Dedifferentiated amniotic fluid mesenchymal stem cell (primary cell): Measurements from ENCODE around the gene NPTX1.

Source experiments
- DNase-seq: peaks from one replicate; pipeline ENCODE4 v3.0.0-alpha.2; 2016; ENCODE audit errors: extremely low spot score

The NPTX1 gene

DNA sequence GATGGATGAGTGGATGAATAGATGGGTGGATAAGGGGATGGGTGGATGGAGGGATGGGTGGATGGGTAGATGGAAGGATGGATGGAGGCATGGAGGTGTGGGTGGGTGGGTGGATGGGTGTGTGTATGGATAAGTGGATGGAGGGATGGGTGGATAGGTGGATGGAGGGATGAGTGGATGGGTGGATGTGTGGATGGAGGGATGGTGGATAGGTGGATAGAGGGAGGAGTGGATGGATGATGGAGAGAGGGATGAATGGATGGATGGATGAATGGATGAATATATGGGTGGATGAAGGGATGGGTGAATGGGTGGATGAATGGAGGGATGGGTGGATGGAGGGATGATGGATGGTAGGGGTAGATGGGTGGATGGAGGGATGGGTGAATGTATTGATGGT is 27.5 kb upstream of the NPTX1 start:
- DNase-seq = no peak

- DNase-seq = no peak
Observed at GRCh38 chr17:80503031-80503430, 26.6 kb upstream of the NPTX1 start.

- no peak for DNase-seq
Observed at GRCh38 chr17:80502578-80502877, 26.1 kb upstream of the NPTX1 start.

DNA sequence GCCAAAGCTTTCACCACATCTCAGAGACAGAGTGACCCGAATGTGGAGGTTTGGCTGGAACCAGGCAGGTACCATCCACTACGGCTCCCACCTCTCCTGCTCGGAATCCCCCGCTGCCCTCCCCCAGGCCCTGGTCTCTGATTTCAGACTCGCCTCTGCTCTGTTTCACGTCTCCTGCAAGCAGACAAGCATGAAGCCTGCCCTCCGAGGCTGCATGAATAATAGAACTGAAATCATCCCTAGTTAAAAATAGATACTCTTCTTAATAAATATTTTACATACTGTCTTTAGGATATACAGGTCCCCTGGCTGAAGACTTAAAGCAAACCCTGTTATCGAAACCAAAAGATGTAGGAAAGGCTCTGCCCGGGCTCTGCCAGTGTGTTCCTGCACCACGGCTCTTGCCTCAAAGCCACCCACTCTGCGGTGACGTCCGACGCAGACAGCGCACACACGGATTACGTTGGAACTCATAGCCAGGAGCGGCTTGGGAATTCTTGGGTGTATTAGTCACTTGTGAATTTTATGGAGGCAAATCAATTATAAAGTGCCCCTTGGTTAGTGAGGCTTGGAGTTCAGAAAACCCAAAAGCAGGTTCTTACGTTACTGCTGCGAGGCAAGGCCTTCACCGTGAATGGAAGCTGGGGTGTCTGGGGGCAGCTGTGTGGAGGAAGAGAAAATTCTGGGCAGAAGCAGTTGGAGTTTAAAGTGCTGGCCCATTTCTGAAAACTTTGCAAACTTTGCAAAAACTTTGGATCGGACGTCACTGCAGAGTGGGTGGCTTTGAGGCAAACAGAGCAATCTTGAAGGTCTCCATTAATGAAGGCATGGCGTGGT is 25.6 kb upstream of the NPTX1 start:
- DNase-seq = no peak

- DNase-seq = no peak
Observed at GRCh38 chr17:80499961-80500665, 23.7 kb upstream of the NPTX1 start.

GRCh38 chr17:80499560-80499959 is 23.2 kb upstream of the NPTX1 start:
- no peak for DNase-seq

DNA sequence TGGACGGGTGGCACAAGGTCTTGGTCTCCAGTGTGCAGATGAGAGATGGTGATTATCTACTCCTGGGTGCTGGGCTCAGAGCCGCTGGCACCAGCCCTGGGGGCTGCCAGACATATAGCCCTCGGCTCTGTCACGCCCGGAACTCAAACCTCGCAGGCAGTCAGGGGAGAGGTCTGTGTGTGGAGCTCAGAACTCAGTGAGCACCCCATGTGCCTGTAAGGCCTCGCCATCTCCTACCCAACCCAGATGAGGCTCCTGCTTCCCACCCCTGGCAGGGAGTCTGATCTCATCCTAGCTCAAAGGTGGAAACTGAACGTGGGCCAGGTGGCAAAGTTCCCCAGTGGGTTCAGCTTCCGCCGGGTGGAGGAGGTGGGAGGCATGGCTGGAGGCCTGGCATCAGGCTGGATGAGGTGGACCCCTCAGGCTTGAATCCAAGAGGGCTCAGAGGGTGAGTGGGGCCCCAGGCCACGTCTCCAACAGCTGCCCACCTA is 22.6 kb upstream of the NPTX1 start:
- DNase-seq = no peak

- DNase-seq = no peak
Observed at GRCh38 chr17:80498242-80498919, 22.0 kb upstream of the NPTX1 start.

GRCh38 chr17:80497726-80498241 is 21.4 kb upstream of the NPTX1 start:
- DNase-seq = no peak

DNA sequence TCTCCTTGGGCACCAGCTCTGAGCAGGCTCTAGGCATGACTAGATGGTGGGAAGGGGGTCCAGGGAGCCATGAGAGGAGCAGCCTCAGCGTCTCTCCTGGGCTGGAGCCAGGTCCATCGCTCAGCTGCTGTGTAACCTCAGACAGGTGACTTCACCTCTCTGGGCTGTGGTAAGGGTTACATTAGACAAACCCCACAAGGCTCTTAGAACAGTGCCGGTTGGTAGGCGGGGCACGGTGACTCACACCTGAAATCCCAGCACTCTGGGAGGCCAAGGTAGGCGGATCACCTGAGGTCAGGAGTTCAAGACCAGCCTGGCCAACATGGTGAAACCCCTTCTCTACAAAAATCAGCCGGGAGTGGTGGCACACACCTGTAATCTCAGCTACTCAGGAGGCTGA is 18.1 kb upstream of the NPTX1 start:
- no peak for DNase-seq

- no peak for DNase-seq
Observed at GRCh38 chr17:80492343-80493136, 16.1 kb upstream of the NPTX1 start.

DNA sequence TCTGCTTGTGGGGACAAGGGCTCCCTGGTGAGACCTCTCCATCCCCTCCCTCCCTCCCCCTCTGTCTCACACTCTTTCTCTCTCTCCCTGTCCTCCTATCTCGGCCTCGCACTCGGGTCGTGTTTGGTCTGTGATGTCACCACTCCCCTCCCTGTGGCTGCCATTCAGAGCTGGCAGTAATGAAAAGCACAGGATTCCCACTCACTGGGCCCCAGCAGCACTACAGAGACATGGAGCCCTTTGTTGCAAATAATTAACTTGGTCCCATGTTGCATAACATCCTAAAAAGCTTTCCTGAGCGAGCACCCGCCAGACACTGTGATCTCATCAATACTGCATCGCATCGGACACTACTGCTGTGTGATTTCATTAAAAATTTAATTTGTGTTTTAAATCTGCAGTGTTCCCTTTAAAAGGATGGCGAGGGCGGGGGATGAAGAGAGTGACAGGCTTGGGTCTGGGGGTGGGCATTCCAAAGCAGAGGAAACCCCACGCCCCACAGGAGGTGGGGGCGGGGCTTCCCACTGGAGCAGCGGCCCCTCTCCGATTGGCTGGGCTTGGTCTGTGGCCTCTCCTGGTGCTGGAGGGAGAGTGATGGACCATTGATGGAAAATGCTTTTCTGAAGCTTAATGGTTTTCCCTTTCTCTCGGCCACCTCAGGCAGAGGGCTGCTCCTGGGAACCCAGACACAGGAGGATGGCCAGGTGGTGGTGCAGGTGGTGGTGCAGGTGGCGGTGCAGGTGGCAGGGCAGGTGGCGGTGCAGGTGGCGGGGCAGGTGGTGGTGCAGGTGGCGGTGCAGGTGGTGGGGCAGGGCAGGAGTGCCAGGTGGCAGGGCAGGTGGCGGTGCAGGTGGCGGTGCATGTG is 15.3 kb upstream of the NPTX1 start:
- no peak for DNase-seq

- DNase-seq = no peak
Observed at GRCh38 chr17:80487511-80487910, 11.1 kb upstream of the NPTX1 start.

- DNase-seq = no peak
Observed at GRCh38 chr17:80486692-80487091, 10.3 kb upstream of the NPTX1 start.

GRCh38 chr17:80485846-80486245 is 9.4 kb upstream of the NPTX1 start:
- DNase-seq = no peak

- no peak for DNase-seq
Observed at GRCh38 chr17:80482555-80483308, 6.3 kb upstream of the NPTX1 start.

DNA sequence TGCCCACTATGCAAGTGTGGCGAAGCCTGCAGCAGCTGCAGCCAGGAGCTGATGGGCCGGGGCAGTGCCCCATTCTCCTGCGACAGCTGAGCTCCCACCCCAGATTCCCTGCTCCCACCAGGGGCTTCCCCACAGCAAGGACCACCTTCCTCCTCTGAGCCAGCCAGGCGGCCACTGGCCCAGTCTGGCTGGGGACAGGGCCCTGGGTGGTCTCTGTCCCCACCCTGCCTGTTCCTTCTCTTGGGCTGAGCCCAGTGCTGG is 5.6 kb upstream of the NPTX1 start:
- DNase-seq = no peak

- no peak for DNase-seq
Observed at GRCh38 chr17:80481284-80482057, 5.1 kb upstream of the NPTX1 start.

- DNase-seq = no peak
Observed at GRCh38 chr17:80480248-80480647, 3.8 kb upstream of the NPTX1 start.

GRCh38 chr17:80479246-80479566 is 2.8 kb upstream of the NPTX1 start:
- DNase-seq = no peak
